Thyroid gland (tissue), 4 donors: Measurements from ENCODE around the gene EGLN3. TPM values are rescaled to one million over a fixed set of nuclear protein-coding genes. Genes with fewer than 3 reads are reported as not detected.

Experiments used
- DNase-seq, 2 donors: peaks; one replicate each; pipeline ENCODE4 v3.0.0-alpha.2; 2019
- H3K27ac ChIP-seq, 3 donors: fragments of 200-600 bp; sonication (generic); 1 replicate in 2 of 3; 2 replicates in 1 of 3; pipeline ENCODE4 v1.5.1; 2016 to 2019; ENCODE audit warnings: mild to moderate bottlenecking in 1 of 3, moderate library complexity in 1 of 3
- H3K27me3 ChIP-seq: fragments of 200-600 bp; sonication (generic); one replicate; pipeline ENCODE4 v1.5.1; 2019
- H3K36me3 ChIP-seq, 2 donors: fragments of 200-600 bp; sonication (generic); one replicate each; pipeline ENCODE4 v1.5.1; 2016 to 2019
- H3K4me1 ChIP-seq, 2 donors: fragments of 200-600 bp; sonication (generic); one replicate each; pipeline ENCODE4 v1.5.1; 2017 to 2019
- H3K4me3 ChIP-seq, 3 donors: fragments of 200-600 bp; sonication (generic); replicated peaks in 1 of 3; 1 replicate in 2 of 3; 2 replicates in 1 of 3; pipeline ENCODE4 v1.5.1; 2016; ENCODE audit warnings: mild to moderate bottlenecking in 1 of 3
- H3K9me3 ChIP-seq: fragments of 200-600 bp; sonication (generic); one replicate; pipeline ENCODE4 v1.5.1; 2017
- CTCF ChIP-seq, 6 experiments: fragments of 200-600 bp in 3 of 6; fragments of 450-650 bp in 3 of 6; sonication (generic) in 3 of 6; IDR thresholded peaks; one replicate each; pipeline ENCODE4 v1.5.1; 2016 to 2019; ENCODE audit warnings: antibody characterized with exemption in 6 of 6, mild to moderate bottlenecking in 2 of 6, inconsistent platforms in 1 of 6, moderate library complexity in 1 of 6
- POLR2A ChIP-seq, 2 donors: fragments of 450-650 bp; IDR thresholded peaks; one replicate each; pipeline ENCODE4 v1.6.1; 2017; ENCODE audit warnings: antibody characterized with exemption in 2 of 2, mild to moderate bottlenecking in 2 of 2, moderate library complexity in 1 of 2
- WGBS, 2 donors: methylation state at CpG; one replicate each; pipeline ENCODE4 v1.1.5; 2017; 5-methylcytosine and 5-hydroxymethylcytosine counted together
- intact Hi-C: fragments of 100-400 bp; cut with DNase I; formaldehyde crosslinking; loops from one replicate; pipeline ENCODE4 v1.15.1; 2023
- total RNA-seq, 4 donors: library from RNA; depleted of rRNA; stranded (reverse); fragments of >200 nt; gene quantifications; one replicate each; pipeline ENCODE4 v1.2.3, GENCODE V29; 2016

Gene EGLN3
- total RNA-seq, 4 donors from 2014 or later, result 8.8 to 11.5 (median 10.2) TPM

GRCh38 chr14:33943096-33943883, 7.6 kb downstream of the EGLN3 start:
- WGBS, 2 donors, result 75 to 77% methylated on average over 8 of the region's 8 CpGs
- H3K36me3 ChIP-seq, result no peaks in the 10 kb centered on the region
- H3K9me3 ChIP-seq, result no peaks in the 10 kb centered on the region
- H3K4me3 ChIP-seq, result no peak overlapping the region
- H3K27ac ChIP-seq, result no peak overlapping the region
- H3K27me3 ChIP-seq, result no peaks in the 10 kb centered on the region
- no peak for TF ChIP-seq POLR2A (IDR thresholded peaks at IDR 0.05)
- TF ChIP-seq CTCF (IDR thresholded peaks at IDR 0.05), result no peak
- peak; percentile 27 to 30 for DNase-seq
- H3K4me1 ChIP-seq, result peaks cover 4 to 6% of the 10 kb centered on the region in 2 donors
- intact Hi-C loops, result no loop called here

GRCh38 chr14:33941718-33942117, 9.2 kb downstream of the EGLN3 start:
- Histone ChIP-seq H3K4me3 (no peak overlapping the region), H3K27ac (no peak overlapping the region), H3K27me3 (no peaks in the 10 kb centered on the region), H3K36me3 (no peaks in the 10 kb centered on the region), H3K4me1 (peaks cover 4 to 11% of the 10 kb centered on the region in 2 donors), H3K9me3 (no peaks in the 10 kb centered on the region)
- TF ChIP-seq POLR2A (IDR thresholded peaks at IDR 0.05) (no peak), CTCF (IDR thresholded peaks at IDR 0.05) (no peak)
- DNase-seq, result no peak
- intact Hi-C loops, result no loop called here
- WGBS, 2 donors, result 47 to 64% methylated on average over 3 of the region's 3 CpGs

- TF ChIP-seq POLR2A (IDR thresholded peaks at IDR 0.05) (no peak), CTCF (IDR thresholded peaks at IDR 0.05) (no peak)
- H3K4me1 ChIP-seq, result peaks cover 4 to 11% of the 10 kb centered on the region in 2 donors
These were observed 10.3 kb downstream of the EGLN3 start for GRCh38 chr14:33940561-33941011.

GRCh38 chr14:33938131-33938949, 12.5 kb downstream of the EGLN3 start:
- 18 to 25% methylated on average over 20 of the region's 20 CpGs for WGBS, 2 donors
- H3K4me3 ChIP-seq, result no peak overlapping the region
- no peak for TF ChIP-seq CTCF (IDR thresholded peaks at IDR 0.05)
- TF ChIP-seq POLR2A (IDR thresholded peaks at IDR 0.05), result no peak

More at GRCh38 chr14:33940561-33941011, 10.3 kb downstream of the EGLN3 start:
- Histone ChIP-seq H3K9me3 (no peaks in the 10 kb centered on the region), H3K4me3 (no peak overlapping the region), H3K36me3 (no peaks in the 10 kb centered on the region), H3K27ac (no peak overlapping the region), H3K27me3 (no peaks in the 10 kb centered on the region)
- DNase-seq, result no peak
- intact Hi-C loops, result no loop called here
- 69 to 80% methylated on average over 5 of the region's 5 CpGs for WGBS, 2 donors

More at GRCh38 chr14:33938131-33938949, 12.5 kb downstream of the EGLN3 start:
- H3K27me3 ChIP-seq, result no peaks in the 10 kb centered on the region
- H3K9me3 ChIP-seq, result no peaks in the 10 kb centered on the region
- intact Hi-C loops, result no loop called here
- H3K4me1 ChIP-seq, result peaks cover 4 to 16% of the 10 kb centered on the region in 2 donors
- H3K36me3 ChIP-seq, result no peaks in the 10 kb centered on the region
- peak; percentile 72 to 76 for DNase-seq
- H3K27ac ChIP-seq, result peak overlapping the region in 1 of 3 donors; percentile 19
